Pancreas (tissue), 10 donors: ENCODE results near the gene CES1. TPM values are rescaled to one million over a fixed set of nuclear protein-coding genes. Genes with fewer than 3 reads are reported as not detected.
"Not testable (repeated sequence)": the region's sequence is repeated elsewhere in the genome, so short reads cannot be mapped to it uniquely, and the experiment has no call there.

Source experiments
- ATAC-seq, 4 donors: fragments of 200-7000 bp; cut with Tn5 transposase; one replicate each; pipeline versions ENCODE4 v1.8.0 to v1.9.1; 2020; ENCODE audit warnings: mild to moderate bottlenecking in 4 of 4, moderate library complexity in 4 of 4
- DNase-seq, 6 donors: peaks; one replicate each; pipeline ENCODE4 v3.0.0-alpha.2; 2020
- FAIRE-seq: peaks from 2 replicates; lab custom pipeline; 2012; peaks lifted over from hg19 to GRCh38; lab: Jason Lieb, UNC
- H3K27ac ChIP-seq, 4 donors: fragments of 200-600 bp; sonication (generic); 1 replicate in 3 of 4; 2 replicates in 1 of 4; pipeline versions ENCODE4 v1.5.0 to v1.8.0; 2020
- H3K27me3 ChIP-seq, 4 donors: fragments of 200-600 bp; one replicate each; pipeline ENCODE4 v1.8.0; 2021
- H3K36me3 ChIP-seq, 3 donors: fragments of 200-600 bp; sonication (generic) in 1 of 3; one replicate each; pipeline versions ENCODE4 v1.5.0 to v1.8.0; 2020 to 2021
- H3K4me1 ChIP-seq, 3 donors: fragments of 200-600 bp; one replicate each; pipeline ENCODE4 v1.8.0; 2021
- H3K4me3 ChIP-seq, 4 donors: fragments of 200-600 bp; sonication (generic) in 2 of 4; one replicate each; pipeline versions ENCODE4 v1.5.0 to v1.8.0; 2020 to 2021
- H3K9me3 ChIP-seq, 4 donors: fragments of 200-600 bp; one replicate each; pipeline ENCODE4 v1.8.0; 2021
- WGBS, 2 donors: extraction: QIAGEN DNeasy Blood & Tissue Kit; methylation state at CpG; one replicate each; pipeline ENCODE4 v1.1.7; 2013; 5-methylcytosine and 5-hydroxymethylcytosine counted together
- intact Hi-C, 3 donors: fragments of 100-400 bp; cut with DNase I; formaldehyde crosslinking; loops; one replicate each; pipeline versions ENCODE4 v1.11.1 to v1.14.2; 2022
- polyA plus RNA-seq, 2 donors: library from polyadenylated mRNA; stranded (reverse); fragments of 200-250 nt; gene quantifications; one replicate each; pipeline ENCODE4 v1.2.3, GENCODE V29; 2013
- total RNA-seq, 6 donors: library from RNA; stranded (reverse); fragmentation: NEBNext Ultra II Directional in 4 of 6; extraction: Animal tissue kit (Norgen Biotek cat#: 25700) in 4 of 6; gene quantifications; one replicate each; pipeline versions ENCODE4 v1.2.1 to v1.2.4, GENCODE V29; 2021 to 2023
- TF ChIP-seq, protein P1 (sequence below), 4 donors: fragments of 200-600 bp; sonication (generic) in 3 of 4; IDR thresholded peaks; one replicate each; pipeline versions ENCODE4 v1.5.0 to v1.8.0; 2021; ENCODE audit warnings: antibody characterized with exemption in 4 of 4
- donor health status: healthy with polysubstance abuse.
- donor health status: DM: no; HTN: no; CAD: no; lungs with moderate emphysema.
- donor health status: DM: no; HTN: no; CAD: no.
- donor health status: control.
- donor health status: control.
- donor health status: Bipolar disorder and iron deficiency.
- donor health status: DM: yes; HTN: yes; CAD: no.
- donor health status: DM: no; HTN: no; CAD: no.
- donor health status: DM: no; HTN: no; CAD: no.
- donor health status: DM: yes; HTN: yes; CAD: no.

CES1 gene
- total and polyA plus RNA-seq, 8 donors, result 9.0 to 34.8 (median 12.7) TPM

DNA sequence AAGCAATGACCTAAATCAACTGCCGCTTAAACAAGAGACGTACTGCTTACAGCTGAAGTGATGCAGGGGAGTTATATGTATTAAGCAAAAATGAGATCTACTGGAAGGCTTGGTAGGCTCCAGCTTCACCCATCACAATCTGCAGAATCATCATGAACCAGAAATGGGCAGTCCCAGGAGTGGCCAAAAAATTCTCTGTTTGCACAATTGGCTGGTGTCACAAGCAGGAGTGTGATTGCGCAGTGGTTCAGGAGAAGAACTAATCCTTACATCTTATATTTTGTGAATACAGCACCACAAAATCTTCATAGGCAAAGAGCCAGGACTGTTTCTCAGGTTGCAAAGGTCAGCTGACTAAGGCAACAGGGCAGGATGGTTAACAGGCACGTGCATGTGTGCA, 75.9 kb downstream of the CES1 start:
- no peaks in the 10 kb centered on the region for H3K9me3 ChIP-seq
- no peaks in the 10 kb centered on the region for H3K27me3 ChIP-seq
- intact Hi-C loops, result loop anchor here in 1 of 3 donors (10.0 kb wide), 1 partner anchor 68 kb away; no protein-coding TSS in a partner anchor
- TF ChIP-seq, protein P1, sequence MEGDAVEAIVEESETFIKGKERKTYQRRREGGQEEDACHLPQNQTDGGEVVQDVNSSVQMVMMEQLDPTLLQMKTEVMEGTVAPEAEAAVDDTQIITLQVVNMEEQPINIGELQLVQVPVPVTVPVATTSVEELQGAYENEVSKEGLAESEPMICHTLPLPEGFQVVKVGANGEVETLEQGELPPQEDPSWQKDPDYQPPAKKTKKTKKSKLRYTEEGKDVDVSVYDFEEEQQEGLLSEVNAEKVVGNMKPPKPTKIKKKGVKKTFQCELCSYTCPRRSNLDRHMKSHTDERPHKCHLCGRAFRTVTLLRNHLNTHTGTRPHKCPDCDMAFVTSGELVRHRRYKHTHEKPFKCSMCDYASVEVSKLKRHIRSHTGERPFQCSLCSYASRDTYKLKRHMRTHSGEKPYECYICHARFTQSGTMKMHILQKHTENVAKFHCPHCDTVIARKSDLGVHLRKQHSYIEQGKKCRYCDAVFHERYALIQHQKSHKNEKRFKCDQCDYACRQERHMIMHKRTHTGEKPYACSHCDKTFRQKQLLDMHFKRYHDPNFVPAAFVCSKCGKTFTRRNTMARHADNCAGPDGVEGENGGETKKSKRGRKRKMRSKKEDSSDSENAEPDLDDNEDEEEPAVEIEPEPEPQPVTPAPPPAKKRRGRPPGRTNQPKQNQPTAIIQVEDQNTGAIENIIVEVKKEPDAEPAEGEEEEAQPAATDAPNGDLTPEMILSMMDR (IDR thresholded peaks at IDR 0.05), result no peak
- DNase-seq (no peak), ATAC-seq (no peak), FAIRE-seq (no peak)
- whole genome bisulfite sequencing, 2 donors, result 70 to 83% methylated on average over 4 of the region's 4 CpGs
- H3K4me3 ChIP-seq, result no peak overlapping the region
- H3K36me3 ChIP-seq, result no peaks in the 10 kb centered on the region
- H3K27ac ChIP-seq, result no peak overlapping the region
- no peaks in the 10 kb centered on the region for H3K4me1 ChIP-seq

- H3K27ac ChIP-seq, result no peak overlapping the region
- H3K27me3 ChIP-seq, result no peaks in the 10 kb centered on the region
- DNase-seq, result no peak
- intact Hi-C loops, result loop anchor here in 1 of 3 donors (10.0 kb wide), 1 partner anchor 71 kb away; no protein-coding TSS in a partner anchor
- no peaks in the 10 kb centered on the region for H3K9me3 ChIP-seq
- no peaks in the 10 kb centered on the region for H3K36me3 ChIP-seq
- no peak for FAIRE-seq
- H3K4me3 ChIP-seq, result no peak overlapping the region
- TF ChIP-seq, protein P1 (IDR thresholded peaks at IDR 0.05), result no peak
- no peaks in the 10 kb centered on the region for H3K4me1 ChIP-seq
- no peak for ATAC-seq
Observed at GRCh38 chr16:55754056-55754455, 78.8 kb downstream of the CES1 start.

DNA sequence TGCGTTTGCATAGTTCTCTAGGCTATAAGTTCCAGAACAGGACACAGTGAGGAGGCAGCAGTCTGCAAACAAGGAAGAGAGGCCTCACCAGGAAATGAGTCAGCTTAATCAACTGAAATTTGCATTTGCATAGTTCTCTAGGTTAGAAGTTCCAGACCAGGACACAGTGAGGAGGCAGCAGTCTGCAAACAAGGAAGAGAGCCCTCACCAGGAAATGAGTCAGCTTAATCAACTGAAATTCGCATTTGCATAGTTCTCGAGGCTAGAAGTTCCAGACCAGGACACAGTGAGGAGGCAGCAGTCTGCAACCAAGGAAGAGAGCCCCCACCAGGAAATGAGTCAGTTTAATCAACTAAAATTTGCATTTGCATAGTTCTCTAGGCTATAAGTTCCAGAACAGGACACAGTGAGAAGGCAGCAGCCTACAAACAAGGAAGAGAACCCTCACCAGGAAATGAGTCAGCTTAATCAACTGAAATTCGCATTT, 79.7 kb downstream of the CES1 start:
- not testable (repeated sequence) for H3K27me3 ChIP-seq, H3K9me3 ChIP-seq, H3K27ac ChIP-seq, DNase-seq, H3K4me1 ChIP-seq, H3K4me3 ChIP-seq, FAIRE-seq, H3K36me3 ChIP-seq, ATAC-seq
- 60 to 65% methylated on average over 4 of the region's 4 CpGs for WGBS, 2 donors
- intact Hi-C loops, result loop anchor here in 1 of 3 donors (10.0 kb wide), 1 partner anchor 72 kb away; no protein-coding TSS in a partner anchor

Other genes with a start within 250 kb of the CES1 start
- under 1 TPM in 2 of 6 donors, not detected in 4; 0.09 to 0.25 TPM for gene SLC6A2, start 177.1 kb downstream of the CES1 start, total RNA-seq
- gene SLC6A2, start 177.1 kb downstream of the CES1 start, polyA plus RNA-seq, result under 1 TPM in 1 of 2 donors, not detected in 1; 0.52 TPM
- gene CES5A, start 42.3 kb upstream of the CES1 start, total RNA-seq, result not detected
- not detected for gene CES5A, start 42.3 kb upstream of the CES1 start, polyA plus RNA-seq